Stimulated activated CD8-positive, alpha-beta memory T cell treated with anti-CD3 and anti-CD28 coated beads, Interleukin-4, amount 100 ng/mL, for 24 hours (primary cell): ENCODE data around the gene AURKB.
"Not testable (repeated sequence)": the region's sequence is repeated elsewhere in the genome, so short reads cannot be mapped to it uniquely, and the experiment has no call there.

ENCODE experiments used
- DNase-seq: peaks from one replicate; pipeline ENCODE4 v3.0.0-alpha.2; 2020; ENCODE audit warnings: low read depth

Gene AURKB

GRCh38 chr17:8224891-8225812, 14.8 kb upstream of the AURKB start:
- DNase-seq: no peak

GRCh38 chr17:8223356-8224126, 13.2 kb upstream of the AURKB start:
- DNase-seq: peak; percentile 37

GRCh38 chr17:8222630-8223355, 12.4 kb upstream of the AURKB start:
- peak; percentile 84 for DNase-seq

- no peak for DNase-seq
Observed at GRCh38 chr17:8222380-8222629, 11.9 kb upstream of the AURKB start.

GRCh38 chr17:8221663-8222379, 11.4 kb upstream of the AURKB start:
- DNase-seq: peak; percentile 75

GRCh38 chr17:8220783-8221662, 10.6 kb upstream of the AURKB start:
- DNase-seq: peak; percentile 80

GRCh38 chr17:8214000-8214399, 3.6 kb upstream of the AURKB start:
- DNase-seq: not testable (repeated sequence)

- no peak for DNase-seq
Observed at GRCh38 chr17:8212312-8213180, 2.2 kb upstream of the AURKB start.

GRCh38 chr17:8210761-8211458, 535 bp upstream of the AURKB start:
- DNase-seq: no peak

- DNase-seq: no peak
Observed at GRCh38 chr17:8206536-8206935, 3.8 kb downstream of the AURKB start.

GRCh38 chr17:8204761-8205555, 5.4 kb downstream of the AURKB start:
- no peak for DNase-seq

GRCh38 chr17:8192070-8192815, 18.1 kb downstream of the AURKB start:
- DNase-seq: peak; percentile 13

GRCh38 chr17:8190506-8190905, 19.9 kb downstream of the AURKB start:
- no peak for DNase-seq

- DNase-seq: peak; percentile 92
Observed at GRCh38 chr17:8189711-8190477, 20.5 kb downstream of the AURKB start, which contains the start of gene BORCS6. Gene BORCS6, minus strand, starts transcription at chr17:8190180. Its CDS starts 40 bp downstream, at chr17:8190140.

GRCh38 chr17:8189041-8189710, 21.2 kb downstream of the AURKB start:
- DNase-seq: no peak

GRCh38 chr17:8188263-8188839, 22.0 kb downstream of the AURKB start:
- DNase-seq: no peak
